ENCODE data around the gene PADI2.
"Not testable (repeated sequence)": the region's sequence is repeated elsewhere in the genome, so short reads cannot be mapped to it uniquely, and the experiment has no call there.

The PADI2 gene

GRCh38 chr1:17067465-17068240 is 51.6 kb downstream of the PADI2 start:
- no peak overlapping the region for H3K27ac Mint-ChIP-seq
- H3K36me3 Mint-ChIP-seq, result no peaks in the 10 kb centered on the region
- no peak overlapping the region for H3K4me3 Mint-ChIP-seq
- no peaks in the 10 kb centered on the region for H3K9me3 Mint-ChIP-seq (ENCODE audit: low read depth)
- peaks cover 4% of the 10 kb centered on the region for H3K4me1 Mint-ChIP-seq (ENCODE audit: low read depth)
- no peaks in the 10 kb centered on the region for H3K27me3 Mint-ChIP-seq

DNA sequence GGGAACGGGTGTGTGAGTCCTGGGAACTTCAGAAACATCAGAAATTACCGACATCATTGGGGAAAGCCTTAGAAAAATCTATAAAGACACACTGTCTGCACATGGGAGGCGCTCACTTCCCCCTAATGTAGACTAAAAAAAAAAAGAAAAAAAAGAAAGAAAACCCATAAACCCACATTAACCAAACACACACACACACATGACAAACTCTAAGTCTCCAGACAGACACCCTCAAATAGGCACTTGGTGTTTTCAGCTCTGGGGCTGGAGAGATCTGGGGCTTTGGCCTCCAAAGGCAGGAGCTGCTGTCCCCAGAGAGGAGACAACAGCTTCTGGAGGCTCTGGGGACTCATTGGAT is 52.2 kb downstream of the PADI2 start:
- Mint-ChIP-seq H3K4me3 (no peak overlapping the region), H3K27ac (no peak overlapping the region), H3K36me3 (no peaks in the 10 kb centered on the region), H3K4me1 (ENCODE audit: low read depth) (peaks cover 4% of the 10 kb centered on the region), H3K9me3 (ENCODE audit: low read depth) (no peaks in the 10 kb centered on the region), H3K27me3 (no peaks in the 10 kb centered on the region)

GRCh38 chr1:17066361-17067068 is 52.7 kb downstream of the PADI2 start:
- H3K9me3 Mint-ChIP-seq (ENCODE audit: low read depth), result no peaks in the 10 kb centered on the region
- H3K36me3 Mint-ChIP-seq, result no peaks in the 10 kb centered on the region
- no peak overlapping the region for H3K4me3 Mint-ChIP-seq
- H3K27me3 Mint-ChIP-seq, result no peaks in the 10 kb centered on the region
- peaks cover 4% of the 10 kb centered on the region for H3K4me1 Mint-ChIP-seq (ENCODE audit: low read depth)
- H3K27ac Mint-ChIP-seq, result no peak overlapping the region

- H3K4me3 Mint-ChIP-seq, result no peak overlapping the region
- H3K27ac Mint-ChIP-seq, result no peak overlapping the region
- H3K27me3 Mint-ChIP-seq, result no peaks in the 10 kb centered on the region
- H3K36me3 Mint-ChIP-seq, result no peaks in the 10 kb centered on the region
- no peaks in the 10 kb centered on the region for H3K9me3 Mint-ChIP-seq (ENCODE audit: low read depth)
- peaks cover 4% of the 10 kb centered on the region for H3K4me1 Mint-ChIP-seq (ENCODE audit: low read depth)
These were observed 53.6 kb downstream of the PADI2 start for GRCh38 chr1:17065666-17066065.

DNA sequence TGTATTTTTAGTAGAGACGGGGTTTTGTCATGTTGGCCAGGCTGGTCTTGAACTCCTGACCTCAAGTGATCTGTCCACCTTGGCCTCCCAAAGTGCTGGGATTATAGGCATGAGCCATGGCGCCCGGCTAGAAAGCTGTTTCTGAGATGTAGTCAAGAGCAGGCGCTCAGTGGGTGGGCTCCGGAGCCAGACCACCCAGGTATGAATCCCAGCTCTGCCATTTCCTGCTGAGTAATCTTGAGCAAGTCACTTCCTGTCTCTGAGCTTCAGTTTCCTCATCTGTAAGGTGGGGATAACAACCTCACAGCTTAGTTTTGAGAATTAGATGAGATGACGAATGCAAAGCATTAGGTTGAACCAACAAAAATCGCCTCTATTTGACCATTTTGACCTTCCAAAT is 56.5 kb downstream of the PADI2 start:
- not testable (repeated sequence) for H3K4me1 Mint-ChIP-seq (ENCODE audit: low read depth); H3K4me3 Mint-ChIP-seq; H3K27me3 Mint-ChIP-seq; H3K36me3 Mint-ChIP-seq; H3K9me3 Mint-ChIP-seq (ENCODE audit: low read depth); H3K27ac Mint-ChIP-seq

GRCh38 chr1:17061892-17062291 is 57.4 kb downstream of the PADI2 start:
- H3K4me1 Mint-ChIP-seq (ENCODE audit: low read depth), result peaks cover 4% of the 10 kb centered on the region
- no peak overlapping the region for H3K27ac Mint-ChIP-seq
- no peaks in the 10 kb centered on the region for H3K36me3 Mint-ChIP-seq
- H3K4me3 Mint-ChIP-seq, result no peak overlapping the region
- H3K9me3 Mint-ChIP-seq (ENCODE audit: low read depth), result no peaks in the 10 kb centered on the region
- H3K27me3 Mint-ChIP-seq, result peaks cover 3% of the 10 kb centered on the region

GRCh38 chr1:17061486-17061885 is 57.8 kb downstream of the PADI2 start:
- Mint-ChIP-seq H3K27ac (no peak overlapping the region), H3K4me3 (no peak overlapping the region), H3K27me3 (peaks cover 3% of the 10 kb centered on the region), H3K4me1 (ENCODE audit: low read depth) (peaks cover 4% of the 10 kb centered on the region), H3K9me3 (ENCODE audit: low read depth) (no peaks in the 10 kb centered on the region), H3K36me3 (no peaks in the 10 kb centered on the region)

DNA sequence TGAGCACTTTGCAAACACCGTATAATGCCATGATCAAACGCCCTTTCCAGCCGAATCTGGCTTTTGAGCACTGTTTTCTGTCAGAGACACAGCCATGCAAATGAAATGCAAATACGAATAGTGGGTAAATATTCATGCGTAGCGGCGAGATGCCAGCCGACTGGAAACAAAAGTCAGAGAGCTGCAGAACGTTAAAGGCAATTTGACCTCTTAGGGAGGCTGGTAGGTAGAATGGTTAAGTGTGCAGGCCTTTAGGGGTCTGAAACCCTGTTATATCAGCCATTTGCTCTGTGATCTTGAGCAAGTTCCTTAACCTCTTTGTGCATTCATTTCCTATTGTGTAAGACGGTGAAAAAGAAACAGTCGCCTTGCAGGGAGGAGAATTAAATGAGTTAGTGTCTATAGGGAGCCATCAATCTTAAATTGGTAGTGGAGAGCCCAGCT is 58.9 kb downstream of the PADI2 start:
- H3K9me3 Mint-ChIP-seq (ENCODE audit: low read depth), result no peaks in the 10 kb centered on the region
- no peak overlapping the region for H3K27ac Mint-ChIP-seq
- peaks cover 4% of the 10 kb centered on the region for H3K4me1 Mint-ChIP-seq (ENCODE audit: low read depth)
- no peaks in the 10 kb centered on the region for H3K36me3 Mint-ChIP-seq
- H3K27me3 Mint-ChIP-seq, result peaks cover 3% of the 10 kb centered on the region
- no peak overlapping the region for H3K4me3 Mint-ChIP-seq

- H3K27ac Mint-ChIP-seq, result no peak overlapping the region
- no peak overlapping the region for H3K4me3 Mint-ChIP-seq
- H3K9me3 Mint-ChIP-seq (ENCODE audit: low read depth), result no peaks in the 10 kb centered on the region
- H3K36me3 Mint-ChIP-seq, result no peaks in the 10 kb centered on the region
- peaks cover 3% of the 10 kb centered on the region for H3K27me3 Mint-ChIP-seq
- peaks cover 4% of the 10 kb centered on the region for H3K4me1 Mint-ChIP-seq (ENCODE audit: low read depth)
These were observed 59.6 kb downstream of the PADI2 start for GRCh38 chr1:17059391-17060305.

DNA sequence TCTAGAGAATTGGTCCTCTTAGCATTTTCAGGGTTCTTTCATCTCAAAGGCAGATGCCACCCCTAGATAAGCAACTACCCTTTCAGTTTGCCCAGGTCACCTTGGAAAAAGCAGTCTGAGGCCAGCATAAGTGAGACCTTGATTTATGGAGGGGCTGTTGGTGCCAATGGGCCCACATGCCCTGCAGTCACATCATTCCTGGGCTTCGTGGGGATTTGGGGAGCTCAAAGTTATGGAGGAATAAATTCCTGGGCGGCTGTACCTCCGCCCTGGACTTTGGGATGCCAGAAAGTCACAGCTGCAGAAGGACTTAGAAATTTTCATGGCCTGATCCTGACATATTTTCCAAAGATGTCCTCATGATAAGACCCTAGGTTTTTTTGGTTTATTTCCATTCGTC is 62.7 kb downstream of the PADI2 start:
- no peak overlapping the region for H3K27ac Mint-ChIP-seq
- H3K36me3 Mint-ChIP-seq, result no peaks in the 10 kb centered on the region
- no peaks in the 10 kb centered on the region for H3K9me3 Mint-ChIP-seq (ENCODE audit: low read depth)
- peaks cover 3% of the 10 kb centered on the region for H3K27me3 Mint-ChIP-seq
- H3K4me3 Mint-ChIP-seq, result no peak overlapping the region
- H3K4me1 Mint-ChIP-seq (ENCODE audit: low read depth), result peaks cover 15% of the 10 kb centered on the region

- Mint-ChIP-seq H3K4me1 (ENCODE audit: low read depth) (peaks cover 22% of the 10 kb centered on the region), H3K27me3 (peaks cover 3% of the 10 kb centered on the region), H3K9me3 (ENCODE audit: low read depth) (no peaks in the 10 kb centered on the region), H3K27ac (no peak overlapping the region), H3K36me3 (no peaks in the 10 kb centered on the region), H3K4me3 (peak overlapping the region; percentile 57)
These were observed 63.5 kb downstream of the PADI2 start for GRCh38 chr1:17055801-17056200.

GRCh38 chr1:17053685-17054410 is 65.4 kb downstream of the PADI2 start, which contains the start of gene SDHB:
TSS of gene SDHB (minus strand) at chr1:17054032. CDS start at chr1:17054019, 13 bp downstream.
- Mint-ChIP-seq H3K36me3 (no peaks in the 10 kb centered on the region), H3K4me3 (peak within 1 kb of the TSS; percentile 99), H3K9me3 (ENCODE audit: low read depth) (no peaks in the 10 kb centered on the region), H3K4me1 (ENCODE audit: low read depth) (peaks cover 24% of the 10 kb centered on the region), H3K27me3 (no peaks in the 10 kb centered on the region), H3K27ac (peak within 1 kb of the TSS; percentile 97)

- peak overlapping the region; percentile 99 for H3K4me3 Mint-ChIP-seq
- peaks cover 25% of the 10 kb centered on the region for H3K4me1 Mint-ChIP-seq (ENCODE audit: low read depth)
- H3K27ac Mint-ChIP-seq, result peak overlapping the region; percentile 97
- H3K9me3 Mint-ChIP-seq (ENCODE audit: low read depth), result no peaks in the 10 kb centered on the region
- no peaks in the 10 kb centered on the region for H3K36me3 Mint-ChIP-seq
- no peaks in the 10 kb centered on the region for H3K27me3 Mint-ChIP-seq
These were observed 66.1 kb downstream of the PADI2 start for GRCh38 chr1:17053086-17053684.

- Mint-ChIP-seq H3K4me1 (ENCODE audit: low read depth) (peaks cover 30% of the 10 kb centered on the region), H3K4me3 (peak overlapping the region; percentile 99), H3K9me3 (ENCODE audit: low read depth) (no peaks in the 10 kb centered on the region), H3K27ac (peak overlapping the region; percentile 58), H3K36me3 (no peaks in the 10 kb centered on the region), H3K27me3 (no peaks in the 10 kb centered on the region)
These were observed 66.6 kb downstream of the PADI2 start for GRCh38 chr1:17052641-17053040.

Data from activated naive CD8-positive, alpha-beta T cell (primary cell).